8988T (cell line): Measurements from ENCODE around the gene ASPDH.

ENCODE experiments used
- DNase-seq: peaks from one replicate; pipeline ENCODE4 v3.0.0; 2011

Gene ASPDH

DNA sequence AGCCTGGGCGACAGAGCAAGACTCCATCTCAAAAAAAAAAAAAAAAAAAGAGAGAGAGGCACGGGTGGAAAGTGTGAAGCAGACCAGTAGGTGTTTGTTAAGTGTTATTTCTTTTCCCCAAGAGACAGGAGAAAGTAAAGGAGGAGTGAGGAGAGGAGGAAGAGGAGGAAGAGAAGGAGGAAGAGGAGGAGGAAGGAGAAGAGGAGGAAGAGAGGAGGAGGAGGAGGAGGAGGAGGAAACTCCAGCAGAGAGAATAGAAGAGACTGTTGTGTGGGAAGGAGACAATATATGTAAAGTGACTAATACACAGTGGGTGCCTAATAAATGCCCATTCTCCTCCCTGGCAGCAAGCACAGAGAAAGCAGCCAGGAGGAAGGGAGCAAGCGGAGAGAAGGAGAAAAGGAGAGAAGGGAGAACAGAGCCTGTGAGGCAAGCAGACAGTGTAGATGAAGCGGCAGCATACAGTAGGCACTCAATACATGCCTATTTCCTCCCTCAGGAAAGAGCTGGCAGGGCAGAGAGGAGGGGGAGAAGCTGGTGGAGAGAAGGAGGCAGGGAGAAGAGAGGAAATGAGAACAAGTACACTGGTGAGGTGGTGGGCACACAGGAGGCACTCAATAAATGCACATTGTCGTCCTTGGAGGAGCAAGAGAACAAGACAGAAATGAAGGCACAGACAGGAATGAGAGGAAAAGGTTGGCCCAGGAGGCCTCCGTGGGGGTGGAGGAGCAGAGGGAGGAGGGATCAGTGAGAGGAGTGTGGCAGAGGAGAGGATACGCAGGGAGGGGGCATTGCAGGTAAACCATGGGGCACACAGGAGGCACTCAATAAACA lies 19.3 kb downstream of the ASPDH start:
- DNase-seq = no peak

- no peak for DNase-seq
These were observed 20.5 kb downstream of the ASPDH start for GRCh38 chr19:50493171-50493570.

DNA sequence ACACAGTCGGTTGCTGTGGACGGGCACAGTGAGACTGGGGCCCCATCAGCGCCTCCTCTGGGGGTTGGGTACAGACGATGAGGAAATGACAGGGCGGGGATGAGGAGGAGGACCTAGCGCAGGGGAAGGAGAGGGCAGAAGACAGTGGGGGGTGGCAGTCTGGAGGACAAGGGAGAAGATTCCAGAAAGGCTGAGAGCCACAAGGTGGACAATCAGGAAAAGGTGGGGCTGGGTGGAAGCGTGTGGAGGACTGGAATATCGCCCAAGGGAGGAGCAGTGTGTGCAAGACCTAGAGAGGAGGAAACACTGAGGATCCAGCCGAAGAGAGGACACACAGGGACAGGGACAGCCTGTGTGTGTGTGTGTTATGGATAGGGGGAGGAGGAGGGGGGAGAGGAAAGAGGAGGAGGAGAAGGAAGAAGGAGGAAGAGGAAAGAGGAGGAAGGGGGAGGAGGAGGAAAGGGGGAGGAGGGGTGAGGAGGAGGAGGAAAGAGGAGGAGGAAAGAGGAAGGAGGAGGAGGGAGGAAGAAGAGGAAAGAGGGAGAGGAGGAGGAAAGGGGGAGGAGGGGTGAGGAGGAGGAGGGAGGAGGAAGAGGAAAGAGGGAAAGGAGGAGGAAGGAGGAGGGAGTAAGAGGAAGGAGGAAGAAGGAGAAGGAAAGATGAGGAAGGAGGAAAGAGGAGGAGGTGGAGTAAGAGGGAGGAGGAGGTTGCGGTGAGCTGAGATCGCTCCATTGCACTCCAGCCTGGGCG lies 21.2 kb downstream of the ASPDH start:
- no peak for DNase-seq

DNA sequence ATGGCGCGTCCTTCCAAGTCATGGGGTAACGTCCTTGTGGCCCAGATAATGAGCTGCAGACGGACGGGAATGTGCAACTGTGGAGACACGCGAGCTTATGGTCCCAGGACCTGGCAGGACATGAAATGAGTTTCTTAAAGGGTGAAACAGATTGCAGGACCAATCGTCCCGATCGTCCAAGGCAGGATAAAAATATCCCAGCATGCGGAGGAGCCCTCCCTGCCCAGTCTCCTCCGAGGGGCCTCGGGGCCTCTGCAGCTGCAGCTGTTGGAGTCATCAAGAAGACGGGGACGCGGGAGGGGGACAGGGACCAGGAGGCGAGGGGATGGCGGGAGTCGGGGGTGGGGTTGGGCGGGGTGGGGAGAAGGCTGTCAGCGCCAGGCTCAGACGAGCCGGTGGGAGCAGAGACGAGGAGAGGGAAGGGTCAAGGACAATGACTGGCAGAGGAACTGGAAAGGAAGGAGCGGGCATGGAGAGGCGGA lies 22.7 kb downstream of the ASPDH start:
- no peak for DNase-seq

DNA sequence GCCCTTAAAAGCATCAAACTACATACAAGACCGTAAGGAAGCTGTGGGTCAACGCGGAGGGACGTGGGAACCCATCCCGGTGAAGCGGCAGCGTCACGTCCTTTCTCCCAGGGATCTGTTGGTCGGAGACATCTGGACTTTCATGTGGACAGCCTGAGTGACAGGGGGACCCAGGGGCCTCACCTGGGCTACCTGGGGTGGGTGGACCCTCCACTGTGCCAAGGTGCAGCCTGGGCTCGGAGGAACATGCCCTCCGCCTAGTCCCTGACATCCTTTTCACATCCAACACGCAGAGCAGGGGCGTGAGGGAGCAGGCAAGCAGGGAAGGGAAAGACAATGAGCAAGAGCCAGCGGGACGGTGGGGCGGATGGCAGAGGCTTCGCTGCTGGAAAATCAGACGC lies 23.3 kb downstream of the ASPDH start:
- DNase-seq = no peak

DNA sequence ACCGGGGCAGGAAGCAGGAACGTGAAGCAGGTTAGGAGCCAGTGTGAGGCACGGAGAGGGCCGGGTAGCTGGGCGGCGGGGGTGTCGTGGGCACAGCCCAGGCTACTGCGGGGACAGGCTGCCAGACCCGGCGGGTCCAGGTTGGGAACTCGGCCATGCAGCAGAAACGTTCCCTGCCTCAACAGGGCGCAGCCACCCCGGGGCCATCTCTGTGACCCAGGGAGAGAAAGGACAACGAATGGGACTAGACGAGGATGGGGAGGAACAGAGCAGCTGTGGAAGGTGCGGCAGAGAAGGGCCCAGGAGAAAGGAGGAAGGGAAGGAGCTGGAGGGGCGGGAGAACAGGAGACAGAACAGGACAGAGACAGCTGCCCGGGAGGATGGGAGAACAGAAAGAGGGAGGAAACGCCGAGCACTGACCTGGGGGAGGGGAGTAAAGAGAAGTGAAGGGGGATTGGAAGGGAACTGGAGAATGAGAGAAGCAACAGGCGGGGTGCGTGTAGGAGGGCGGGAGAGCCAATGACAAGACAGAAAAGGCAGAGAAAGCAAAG lies 24.2 kb downstream of the ASPDH start:
- no peak for DNase-seq

DNA sequence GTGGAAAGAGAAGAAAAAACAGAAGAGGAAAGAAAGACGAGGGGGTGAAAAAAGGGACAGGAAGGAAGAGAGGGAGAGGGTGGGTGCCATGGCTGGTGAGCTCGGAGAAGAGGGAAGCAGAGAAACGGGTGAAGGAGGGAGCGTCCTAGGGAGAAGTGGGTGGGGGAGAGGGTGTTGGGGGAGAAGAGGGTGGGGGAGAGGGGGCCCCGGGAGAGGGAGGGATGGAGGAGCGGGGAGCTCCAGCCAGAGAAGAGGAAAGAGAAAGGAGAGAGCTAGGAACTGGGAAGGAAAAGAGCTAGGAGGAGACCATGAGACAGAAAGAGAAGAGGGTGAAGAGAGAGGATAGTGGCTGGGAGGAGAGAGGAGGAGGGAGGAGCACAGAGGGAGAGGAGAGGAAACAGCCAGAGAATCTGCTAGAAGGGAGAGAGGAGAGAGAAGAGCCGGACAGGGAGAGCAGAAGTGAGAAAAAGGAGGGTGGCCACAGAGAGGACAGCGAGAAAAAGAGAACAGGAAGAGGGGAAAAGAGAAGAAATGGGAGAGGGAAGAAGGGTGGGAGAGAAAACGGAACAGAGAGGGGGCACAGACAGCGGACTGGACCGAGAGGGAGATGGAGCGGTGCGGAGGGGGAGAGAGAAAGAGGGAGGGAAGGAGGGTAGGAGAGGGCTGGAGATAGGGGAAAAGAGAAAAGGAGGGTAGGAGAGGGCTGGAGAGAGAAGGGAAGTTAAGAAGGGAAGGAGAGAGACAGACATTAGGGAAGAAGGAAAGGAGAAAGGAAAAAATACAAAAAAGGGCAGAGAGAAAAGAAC lies 25.1 kb downstream of the ASPDH start:
- DNase-seq = no peak

DNA sequence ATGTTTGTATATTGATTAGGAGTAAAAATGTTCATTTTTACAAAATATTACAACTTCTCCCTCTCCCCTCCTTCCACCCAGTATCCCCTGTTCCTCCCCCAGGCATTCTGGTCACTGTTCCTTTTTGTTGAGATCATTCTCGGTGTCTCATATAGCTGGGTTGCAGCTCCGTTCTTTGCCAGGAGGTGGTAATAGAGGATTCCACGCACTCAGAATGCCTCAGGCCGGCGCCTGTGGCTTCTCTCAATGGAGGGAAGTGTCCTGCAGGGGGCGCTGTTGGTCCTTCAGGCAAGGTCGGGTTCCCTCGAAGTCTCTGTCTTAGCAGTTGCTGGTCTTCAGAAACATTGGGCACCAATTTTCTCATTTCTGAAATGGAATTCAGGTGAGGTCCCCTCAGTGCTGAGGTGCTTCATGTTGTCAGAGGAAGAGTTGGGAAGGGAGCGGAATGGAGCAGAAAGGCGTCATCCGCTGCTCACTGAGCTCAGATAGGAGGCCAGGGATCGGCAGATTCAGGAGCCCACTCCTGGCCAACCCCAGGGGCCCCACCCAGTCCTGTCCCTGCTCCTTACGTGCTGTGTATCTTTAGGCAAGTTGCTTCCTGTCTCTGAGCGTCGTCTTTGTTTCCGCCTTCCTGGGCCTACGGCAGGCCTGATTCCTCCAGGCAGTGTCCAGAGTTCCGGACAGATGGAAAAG lies 26.7 kb downstream of the ASPDH start:
- no peak for DNase-seq

- DNase-seq = no peak
These were observed 28.3 kb downstream of the ASPDH start for GRCh38 chr19:50485284-50485955.

DNA sequence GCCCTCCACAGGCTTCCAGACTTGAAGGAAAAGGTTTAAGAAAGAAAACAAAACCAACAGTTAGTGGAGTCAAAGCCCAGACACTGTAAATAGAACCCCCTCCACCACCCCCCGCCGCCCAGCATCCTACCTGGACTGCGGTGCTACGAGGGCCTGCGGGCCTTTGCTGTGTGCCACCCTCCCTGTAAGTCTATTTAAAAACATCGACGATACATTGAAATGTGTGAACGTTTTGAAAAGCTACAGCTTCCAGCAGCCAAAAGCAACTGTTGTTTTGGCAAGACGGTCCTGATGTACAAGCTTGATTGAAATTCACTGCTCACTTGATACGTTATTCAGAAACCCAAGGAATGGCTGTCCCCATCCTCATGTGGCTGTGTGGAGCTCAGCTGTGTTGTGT lies 30.8 kb downstream of the ASPDH start:
- DNase-seq = no peak

- DNase-seq = no peak
These were observed 31.4 kb downstream of the ASPDH start for GRCh38 chr19:50482271-50482855.

- no peak for DNase-seq
These were observed 32.2 kb downstream of the ASPDH start for GRCh38 chr19:50481351-50482149.

DNA sequence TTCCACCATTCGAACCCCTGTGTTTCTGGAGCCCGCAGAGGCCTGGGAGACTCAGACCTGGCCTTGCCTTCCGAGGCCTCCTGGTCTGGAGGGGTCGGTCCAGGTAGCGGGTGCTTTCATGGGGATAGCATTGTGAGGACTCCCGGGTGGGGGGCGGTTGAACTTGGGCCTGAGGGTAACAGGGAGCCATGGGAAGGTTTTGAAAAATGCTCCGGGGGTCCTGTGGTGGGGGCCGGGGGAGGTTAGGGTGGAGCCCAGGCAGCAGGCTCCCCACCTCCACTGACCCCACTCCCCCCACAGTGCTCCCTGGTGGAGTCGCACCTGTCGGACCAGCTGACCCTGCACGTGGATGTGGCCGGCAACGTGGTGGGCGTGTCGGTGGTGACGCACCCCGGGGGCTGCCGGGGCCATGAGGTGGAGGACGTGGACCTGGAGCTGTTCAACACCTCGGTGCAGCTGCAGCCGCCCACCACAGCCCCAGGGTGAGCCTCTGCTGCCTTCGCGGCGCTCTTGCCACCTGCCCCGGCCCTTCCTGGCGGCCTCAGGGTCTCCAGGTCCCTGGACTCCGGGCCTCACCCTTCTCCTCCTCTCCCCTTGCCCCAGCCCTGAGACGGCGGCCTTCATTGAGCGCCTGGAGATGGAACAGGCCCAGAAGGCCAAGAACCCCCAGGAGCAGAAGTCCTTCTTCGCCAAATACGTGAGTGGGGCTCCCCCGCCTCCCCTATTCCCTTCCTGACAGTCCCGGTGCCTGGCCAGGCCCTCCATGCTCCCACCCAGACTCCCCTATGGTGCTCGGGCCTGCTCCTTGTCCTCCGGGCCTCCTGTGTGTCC lies 33.2 kb downstream of the ASPDH start:
- DNase-seq = no peak

DNA sequence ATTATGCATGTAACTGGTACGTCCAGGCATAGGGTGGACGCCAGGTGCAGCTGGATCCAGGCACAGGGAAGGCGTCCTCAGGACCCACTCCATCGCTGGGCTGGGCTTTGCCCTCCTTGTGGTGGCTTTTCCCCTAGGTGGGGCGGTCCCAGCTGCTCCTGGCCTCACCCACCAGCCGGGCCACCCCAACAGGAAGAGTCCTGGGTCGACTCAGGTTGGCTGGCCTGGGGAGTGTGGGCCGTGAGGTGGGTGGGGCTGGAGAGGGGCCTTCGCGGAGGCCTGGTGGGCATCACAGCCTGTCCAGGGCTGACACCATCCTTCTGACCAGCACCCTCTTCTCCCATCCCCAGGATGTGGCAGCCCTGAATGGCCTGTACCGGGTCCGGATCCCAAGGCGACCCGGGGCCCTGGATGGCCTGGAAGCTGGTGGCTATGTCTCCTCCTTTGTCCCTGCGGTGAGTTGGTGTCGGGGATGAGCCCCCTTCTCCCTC lies 33.9 kb downstream of the ASPDH start:
- no peak for DNase-seq

- peak; percentile 84 for DNase-seq
These were observed 34.6 kb downstream of the ASPDH start for GRCh38 chr19:50478901-50479715.

DNA sequence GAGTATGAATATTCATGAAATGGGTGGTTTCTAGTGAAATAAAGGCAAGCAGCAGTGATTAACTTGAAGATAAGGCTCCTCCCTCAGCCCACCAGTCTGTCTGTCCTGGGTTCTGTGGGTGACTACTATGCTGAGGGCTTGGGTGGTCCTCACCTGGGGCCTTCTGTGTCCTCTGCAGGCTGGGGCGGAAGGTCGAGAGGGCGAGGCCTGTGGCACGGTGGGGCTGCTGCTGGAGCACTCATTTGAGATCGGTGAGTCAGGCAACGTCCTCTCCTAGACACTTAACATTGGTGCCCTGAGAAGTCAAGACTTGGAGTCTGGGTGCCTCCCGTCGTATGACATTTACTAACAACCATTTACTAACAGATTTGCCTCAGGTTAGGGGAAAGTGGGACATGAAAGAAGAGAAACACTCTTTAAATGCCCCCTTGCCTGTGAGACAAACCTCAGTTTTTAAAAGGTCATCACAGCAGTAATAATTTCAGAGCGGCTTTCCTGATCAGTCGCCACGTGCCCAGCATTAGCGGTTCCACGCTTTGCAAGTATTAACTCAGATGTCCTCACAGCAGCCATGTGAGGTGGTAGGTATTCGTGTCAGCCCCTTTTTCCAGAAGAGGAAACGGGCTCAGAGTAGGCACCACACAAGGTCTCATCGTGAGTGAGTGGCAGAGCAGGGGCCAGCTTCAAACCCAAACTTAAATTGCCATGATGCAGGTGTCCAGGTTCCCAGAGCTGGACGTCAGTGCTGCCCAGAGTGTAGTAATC lies 35.8 kb downstream of the ASPDH start:
- DNase-seq = no peak

GRCh38 chr19:50476907-50477238 lies 36.8 kb downstream of the ASPDH start:
- no peak for DNase-seq
